ENCODE results near the gene CYFIP2. TPM values are rescaled to one million over a fixed set of nuclear protein-coding genes. Genes with fewer than 3 reads are reported as not detected.

CYFIP2 gene
- total and polyA plus RNA-seq, 8 donors = 7.6 to 19.6 (median 11.4) TPM

DNA sequence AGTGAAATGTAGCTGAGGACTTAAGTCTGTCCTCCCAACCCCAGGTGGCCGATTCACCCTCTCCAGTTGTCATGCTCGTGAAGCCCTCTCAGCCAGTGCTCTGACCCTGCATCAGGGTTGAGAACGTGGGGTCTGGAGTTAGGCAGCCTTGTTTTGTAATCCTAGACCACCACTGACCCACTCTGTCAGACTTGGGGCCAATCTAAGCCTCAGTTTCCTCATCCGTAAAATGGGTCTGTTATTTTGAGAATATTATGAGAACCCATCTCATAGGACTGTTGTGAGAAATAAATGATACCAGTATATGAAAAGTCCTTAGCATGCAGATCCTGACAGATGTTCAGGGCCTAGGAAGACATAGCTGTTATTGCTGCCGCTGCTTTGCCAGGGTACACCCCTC is 37.1 kb downstream of the CYFIP2 start:
- ATAC-seq = no peak
- H3K4me3 ChIP-seq = no peak overlapping the region
- no peak for FAIRE-seq
- H3K4me1 ChIP-seq = no peaks in the 10 kb centered on the region
- no peaks in the 10 kb centered on the region for H3K9me3 ChIP-seq
- DNase-seq = no peak
- no peak overlapping the region for H3K27ac ChIP-seq
- WGBS, 2 donors = 88 to 89% methylated on average over 5 of the region's 5 CpGs
- H3K36me3 ChIP-seq = no peaks in the 10 kb centered on the region
- TF ChIP-seq, protein P1, sequence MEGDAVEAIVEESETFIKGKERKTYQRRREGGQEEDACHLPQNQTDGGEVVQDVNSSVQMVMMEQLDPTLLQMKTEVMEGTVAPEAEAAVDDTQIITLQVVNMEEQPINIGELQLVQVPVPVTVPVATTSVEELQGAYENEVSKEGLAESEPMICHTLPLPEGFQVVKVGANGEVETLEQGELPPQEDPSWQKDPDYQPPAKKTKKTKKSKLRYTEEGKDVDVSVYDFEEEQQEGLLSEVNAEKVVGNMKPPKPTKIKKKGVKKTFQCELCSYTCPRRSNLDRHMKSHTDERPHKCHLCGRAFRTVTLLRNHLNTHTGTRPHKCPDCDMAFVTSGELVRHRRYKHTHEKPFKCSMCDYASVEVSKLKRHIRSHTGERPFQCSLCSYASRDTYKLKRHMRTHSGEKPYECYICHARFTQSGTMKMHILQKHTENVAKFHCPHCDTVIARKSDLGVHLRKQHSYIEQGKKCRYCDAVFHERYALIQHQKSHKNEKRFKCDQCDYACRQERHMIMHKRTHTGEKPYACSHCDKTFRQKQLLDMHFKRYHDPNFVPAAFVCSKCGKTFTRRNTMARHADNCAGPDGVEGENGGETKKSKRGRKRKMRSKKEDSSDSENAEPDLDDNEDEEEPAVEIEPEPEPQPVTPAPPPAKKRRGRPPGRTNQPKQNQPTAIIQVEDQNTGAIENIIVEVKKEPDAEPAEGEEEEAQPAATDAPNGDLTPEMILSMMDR (IDR thresholded peaks at IDR 0.05) = no peak
- intact Hi-C loops (cut with DNase I) = no loop called here
- no peaks in the 10 kb centered on the region for H3K27me3 ChIP-seq

DNA sequence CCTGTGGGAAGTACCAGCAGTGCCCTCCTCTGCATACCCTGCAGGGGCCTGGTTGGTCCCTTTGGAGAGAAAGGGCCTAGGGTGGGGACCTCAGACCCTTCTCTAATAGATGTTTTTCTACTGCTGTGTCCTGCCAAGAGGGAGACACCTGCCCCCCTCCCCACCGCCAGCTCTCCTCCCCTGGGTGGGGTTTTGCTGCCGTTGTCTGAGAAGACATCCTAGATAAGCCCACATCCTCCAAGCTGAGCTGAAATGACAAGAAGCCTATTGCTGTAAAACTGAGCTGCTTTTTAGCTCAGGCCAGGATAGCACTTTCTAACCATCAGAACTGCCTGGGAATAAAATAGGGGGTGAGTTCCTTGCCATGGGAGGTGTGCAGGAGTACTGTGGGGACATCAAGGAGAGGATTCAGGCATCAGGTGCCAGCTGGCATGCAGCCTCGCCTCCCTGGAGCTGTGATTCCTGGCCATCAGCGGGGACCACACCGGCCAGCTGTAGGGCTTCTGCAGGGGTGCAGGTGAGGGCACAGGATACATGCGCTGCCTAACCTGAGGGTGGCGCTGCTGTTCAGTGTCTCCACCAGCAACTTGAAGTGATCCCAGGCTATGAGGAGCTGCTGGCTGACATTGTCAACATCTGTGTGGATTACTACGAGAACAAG is 37.9 kb downstream of the CYFIP2 start:
- Histone ChIP-seq H3K27me3 (no peaks in the 10 kb centered on the region), H3K36me3 (no peaks in the 10 kb centered on the region), H3K9me3 (no peaks in the 10 kb centered on the region), H3K4me1 (no peaks in the 10 kb centered on the region), H3K27ac (no peak overlapping the region), H3K4me3 (no peak overlapping the region)
- peak in 2 of 4 donors; percentile 25 to 55 for ATAC-seq
- intact Hi-C loops (cut with DNase I) = no loop called here
- TF ChIP-seq, protein P1 (IDR thresholded peaks at IDR 0.05) = no peak
- FAIRE-seq = no peak
- no peak for DNase-seq
- 71% methylated on average over 8 of the region's 8 CpGs for WGBS, 2 donors

DNA sequence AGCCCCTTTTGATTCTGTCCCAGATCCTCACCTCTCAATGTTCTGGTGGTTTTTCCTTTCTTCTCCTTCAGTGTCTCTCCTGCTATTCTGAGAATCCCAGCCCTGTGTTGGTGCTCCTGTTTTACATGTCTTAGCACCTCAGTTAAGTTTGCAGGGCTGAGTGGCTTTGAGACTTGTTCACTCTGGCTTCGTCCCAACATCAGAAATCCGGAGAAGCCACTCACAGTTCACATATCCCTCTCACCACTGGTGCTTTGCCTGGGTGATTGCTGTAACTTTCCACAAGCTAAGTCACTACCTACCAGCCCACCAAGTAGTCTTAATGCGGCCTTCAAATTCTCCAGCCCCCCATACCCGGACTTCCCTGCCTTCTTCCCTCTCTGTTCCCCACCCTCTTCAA is 40.2 kb downstream of the CYFIP2 start:
- H3K27ac ChIP-seq = no peak overlapping the region
- FAIRE-seq (no peak), ATAC-seq (no peak), DNase-seq (no peak)
- no peaks in the 10 kb centered on the region for H3K36me3 ChIP-seq
- intact Hi-C loops (cut with DNase I) = no loop called here
- TF ChIP-seq, protein P1 (IDR thresholded peaks at IDR 0.05) = no peak
- H3K9me3 ChIP-seq = no peaks in the 10 kb centered on the region
- no peak overlapping the region for H3K4me3 ChIP-seq
- WGBS, 2 donors = 79 to 89% methylated on average over 4 of the region's 4 CpGs
- H3K27me3 ChIP-seq = no peaks in the 10 kb centered on the region
- no peaks in the 10 kb centered on the region for H3K4me1 ChIP-seq

DNA sequence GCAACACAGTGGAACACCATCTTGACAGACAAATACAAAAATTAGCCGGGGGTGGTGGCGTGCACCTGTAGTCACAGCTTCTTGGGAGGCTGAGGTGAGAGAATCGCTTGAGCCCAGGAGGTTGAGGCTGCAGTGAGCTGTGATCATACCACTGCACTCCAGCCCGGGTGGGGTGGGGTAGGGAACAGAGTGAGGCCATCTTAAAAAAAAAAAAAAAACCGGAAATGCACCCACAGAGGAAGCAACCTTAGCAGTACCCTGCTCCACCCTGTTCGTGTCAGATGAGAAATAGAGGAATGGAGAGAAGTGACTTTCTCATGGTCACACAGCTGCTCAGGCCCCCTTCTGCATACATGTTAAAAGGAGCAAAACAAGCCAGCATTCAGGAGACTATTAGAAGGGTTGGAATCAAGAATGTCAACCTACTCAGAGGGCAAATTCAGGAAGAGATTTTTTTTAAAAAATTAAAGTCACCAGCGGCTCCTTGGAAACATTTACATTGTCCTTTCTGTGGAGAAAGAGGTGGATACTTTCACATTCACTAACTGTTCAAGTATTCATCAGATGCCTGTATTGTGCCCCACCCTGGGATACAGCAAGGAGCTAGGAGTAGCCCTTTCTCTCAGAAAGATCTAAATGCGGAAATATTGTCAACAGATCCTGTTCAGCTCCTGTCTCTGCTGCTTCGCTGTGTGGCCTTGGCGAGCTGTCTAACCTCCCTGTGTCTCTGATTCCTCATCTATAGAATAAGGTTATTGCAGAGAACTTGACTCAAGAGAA is 41.0 kb downstream of the CYFIP2 start:
- no peaks in the 10 kb centered on the region for H3K4me1 ChIP-seq
- no peak overlapping the region for H3K4me3 ChIP-seq
- intact Hi-C loops (cut with DNase I) = no loop called here
- TF ChIP-seq, protein P1 (IDR thresholded peaks at IDR 0.05) = no peak
- no peaks in the 10 kb centered on the region for H3K36me3 ChIP-seq
- H3K9me3 ChIP-seq = no peaks in the 10 kb centered on the region
- ATAC-seq (no peak), FAIRE-seq (no peak), DNase-seq (no peak)
- H3K27ac ChIP-seq = no peak overlapping the region
- H3K27me3 ChIP-seq = no peaks in the 10 kb centered on the region
- WGBS, 2 donors = 83 to 88% methylated on average over 10 of the region's 10 CpGs

Measured in pancreas (tissue), 10 donors.